ENCODE results near the gene PTPN9.

The PTPN9 gene

DNA sequence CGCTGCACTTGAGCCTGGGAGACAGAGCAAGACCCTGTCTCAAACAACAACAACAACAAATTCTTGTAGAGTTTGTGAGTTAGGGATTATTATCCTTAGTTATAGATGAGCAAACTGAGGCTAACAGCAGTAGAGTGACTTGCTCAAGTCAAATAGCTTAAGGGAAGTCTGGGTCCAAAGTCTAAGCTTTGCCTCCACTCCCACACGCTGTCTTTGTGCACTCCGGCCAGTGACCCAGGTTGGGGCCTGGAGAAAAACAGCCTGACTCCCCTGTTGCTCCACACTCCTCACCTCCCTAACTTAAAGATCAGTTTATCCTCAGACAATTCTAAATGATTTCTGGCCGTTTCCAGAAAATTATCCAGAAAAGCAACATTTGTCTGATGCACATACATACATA is 118.5 kb downstream of the PTPN9 start:
- in situ Hi-C loops (cut with MboI; ENCODE audit: low sequenced_read_pairs, unreplicated experiment) = no loop called here
- no peak for DNase-seq (ENCODE audit: low spot score)
- TF ChIP-seq, protein P1, sequence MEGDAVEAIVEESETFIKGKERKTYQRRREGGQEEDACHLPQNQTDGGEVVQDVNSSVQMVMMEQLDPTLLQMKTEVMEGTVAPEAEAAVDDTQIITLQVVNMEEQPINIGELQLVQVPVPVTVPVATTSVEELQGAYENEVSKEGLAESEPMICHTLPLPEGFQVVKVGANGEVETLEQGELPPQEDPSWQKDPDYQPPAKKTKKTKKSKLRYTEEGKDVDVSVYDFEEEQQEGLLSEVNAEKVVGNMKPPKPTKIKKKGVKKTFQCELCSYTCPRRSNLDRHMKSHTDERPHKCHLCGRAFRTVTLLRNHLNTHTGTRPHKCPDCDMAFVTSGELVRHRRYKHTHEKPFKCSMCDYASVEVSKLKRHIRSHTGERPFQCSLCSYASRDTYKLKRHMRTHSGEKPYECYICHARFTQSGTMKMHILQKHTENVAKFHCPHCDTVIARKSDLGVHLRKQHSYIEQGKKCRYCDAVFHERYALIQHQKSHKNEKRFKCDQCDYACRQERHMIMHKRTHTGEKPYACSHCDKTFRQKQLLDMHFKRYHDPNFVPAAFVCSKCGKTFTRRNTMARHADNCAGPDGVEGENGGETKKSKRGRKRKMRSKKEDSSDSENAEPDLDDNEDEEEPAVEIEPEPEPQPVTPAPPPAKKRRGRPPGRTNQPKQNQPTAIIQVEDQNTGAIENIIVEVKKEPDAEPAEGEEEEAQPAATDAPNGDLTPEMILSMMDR (IDR thresholded peaks at IDR 0.05; ENCODE audit: borderline replicate concordance, control extremely low read depth, extremely low read depth, insufficient read depth, missing control alignments) = no peak

DNA sequence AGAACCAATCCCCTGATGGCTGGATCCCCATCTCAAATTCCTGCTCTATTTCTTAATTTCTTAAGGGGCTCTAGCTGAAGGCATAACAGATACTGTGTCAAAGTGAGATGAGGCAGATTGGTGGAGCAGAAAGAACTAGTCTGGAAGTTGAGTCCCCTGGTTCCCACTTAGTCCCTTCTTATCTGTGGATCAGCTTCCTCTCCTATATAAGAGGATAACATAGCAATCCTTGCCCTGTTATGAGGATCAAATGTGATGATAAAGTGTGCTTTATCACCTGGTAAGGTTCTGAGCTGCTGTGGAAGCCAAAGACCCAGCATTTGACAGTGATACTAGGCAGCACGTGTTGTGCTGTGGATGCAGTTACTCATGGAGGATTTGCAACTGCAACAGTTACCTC is 119.5 kb downstream of the PTPN9 start:
- no peak for DNase-seq (ENCODE audit: low spot score)
- TF ChIP-seq, protein P1 (IDR thresholded peaks at IDR 0.05; ENCODE audit: borderline replicate concordance, control extremely low read depth, extremely low read depth, insufficient read depth, missing control alignments) = no peak
- in situ Hi-C loops (cut with MboI; ENCODE audit: low sequenced_read_pairs, unreplicated experiment) = no loop called here

DNA sequence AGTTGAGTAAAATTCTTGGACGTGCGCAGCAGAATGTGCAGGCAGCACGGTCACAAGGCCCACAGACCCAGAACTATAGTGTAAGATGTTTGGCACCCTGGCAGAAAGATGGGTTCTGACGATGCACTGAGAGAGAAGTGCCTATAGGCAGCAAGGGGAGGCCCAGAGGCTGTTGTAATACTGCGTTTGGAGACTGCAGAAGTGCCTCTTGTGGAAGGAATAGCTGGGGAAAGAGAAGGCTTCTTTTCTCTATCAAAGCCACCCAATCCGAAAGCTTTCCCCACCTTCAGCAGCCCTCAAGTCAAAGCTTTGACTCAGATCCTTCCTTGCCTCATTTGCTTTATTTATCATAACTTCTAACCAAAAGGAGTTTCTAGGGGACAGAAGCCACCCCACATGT is 122.4 kb downstream of the PTPN9 start:
- in situ Hi-C loops (cut with MboI; ENCODE audit: low sequenced_read_pairs, unreplicated experiment) = no loop called here
- TF ChIP-seq, protein P1 (IDR thresholded peaks at IDR 0.05; ENCODE audit: borderline replicate concordance, control extremely low read depth, extremely low read depth, insufficient read depth, missing control alignments) = no peak
- no peak for DNase-seq (ENCODE audit: low spot score)

DNA sequence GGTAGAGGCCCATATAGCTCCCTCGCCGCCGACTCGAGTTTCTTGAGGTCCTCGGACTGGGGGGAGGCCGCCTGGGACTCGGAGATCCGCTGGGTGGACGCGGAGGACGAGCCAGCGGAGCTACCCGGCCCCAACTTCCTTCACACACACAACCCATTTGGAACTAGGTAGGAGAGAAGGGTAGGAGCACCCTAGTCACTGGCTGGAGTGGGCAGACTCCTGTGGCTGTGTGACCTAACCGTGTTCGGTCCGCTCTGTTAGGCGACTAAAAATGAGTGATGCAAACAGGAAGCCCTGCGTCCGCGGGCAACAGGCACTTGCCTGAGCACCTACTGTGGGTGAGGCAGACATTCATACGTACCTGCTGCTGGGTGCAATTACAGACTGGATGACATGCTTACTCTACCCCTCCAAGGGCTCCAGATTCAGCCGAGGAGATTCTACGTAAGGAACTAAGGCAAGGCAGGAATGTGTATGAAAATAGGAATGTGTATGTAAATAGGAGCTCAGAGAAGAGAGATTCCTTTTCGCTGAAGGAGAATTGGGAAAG is 123.1 kb downstream of the PTPN9 start:
- TF ChIP-seq, protein P1 (IDR thresholded peaks at IDR 0.05; ENCODE audit: borderline replicate concordance, control extremely low read depth, extremely low read depth, insufficient read depth, missing control alignments) = no peak
- in situ Hi-C loops (cut with MboI; ENCODE audit: low sequenced_read_pairs, unreplicated experiment) = no loop called here
- peak; percentile 56 for DNase-seq (ENCODE audit: low spot score)

DNA sequence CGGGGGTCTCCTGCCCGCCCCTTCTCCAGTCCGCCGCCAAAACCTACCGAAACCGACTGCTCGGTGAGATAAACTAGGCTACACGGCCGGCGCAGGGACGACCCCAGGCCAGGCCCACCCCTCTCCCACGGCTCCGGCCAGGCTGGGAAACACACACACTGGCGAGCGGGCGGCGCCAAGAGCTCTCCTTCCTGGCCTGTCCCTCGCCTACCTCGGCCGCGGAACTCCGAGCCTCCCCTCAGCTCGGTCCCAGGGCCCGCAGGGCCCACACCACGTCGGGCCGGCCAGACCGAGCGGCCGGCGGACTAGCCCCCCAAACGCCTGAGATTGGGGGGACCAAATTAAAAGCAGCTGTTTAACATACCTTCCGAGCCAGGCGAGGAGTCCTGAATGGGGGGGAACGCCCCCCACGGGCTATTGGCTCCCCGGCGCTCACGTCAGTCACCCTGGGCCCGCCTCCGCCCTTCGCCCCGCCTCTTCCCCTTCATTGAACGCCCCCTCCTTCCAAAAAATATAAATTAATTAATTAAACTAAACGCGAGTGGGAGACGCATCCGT is 123.6 kb downstream of the PTPN9 start:
- TF ChIP-seq, protein P1 (IDR thresholded peaks at IDR 0.05; ENCODE audit: borderline replicate concordance, control extremely low read depth, extremely low read depth, insufficient read depth, missing control alignments) = no peak
- in situ Hi-C loops (cut with MboI; ENCODE audit: low sequenced_read_pairs, unreplicated experiment) = no loop called here
- DNase-seq (ENCODE audit: low spot score) = peak; percentile 90

DNA sequence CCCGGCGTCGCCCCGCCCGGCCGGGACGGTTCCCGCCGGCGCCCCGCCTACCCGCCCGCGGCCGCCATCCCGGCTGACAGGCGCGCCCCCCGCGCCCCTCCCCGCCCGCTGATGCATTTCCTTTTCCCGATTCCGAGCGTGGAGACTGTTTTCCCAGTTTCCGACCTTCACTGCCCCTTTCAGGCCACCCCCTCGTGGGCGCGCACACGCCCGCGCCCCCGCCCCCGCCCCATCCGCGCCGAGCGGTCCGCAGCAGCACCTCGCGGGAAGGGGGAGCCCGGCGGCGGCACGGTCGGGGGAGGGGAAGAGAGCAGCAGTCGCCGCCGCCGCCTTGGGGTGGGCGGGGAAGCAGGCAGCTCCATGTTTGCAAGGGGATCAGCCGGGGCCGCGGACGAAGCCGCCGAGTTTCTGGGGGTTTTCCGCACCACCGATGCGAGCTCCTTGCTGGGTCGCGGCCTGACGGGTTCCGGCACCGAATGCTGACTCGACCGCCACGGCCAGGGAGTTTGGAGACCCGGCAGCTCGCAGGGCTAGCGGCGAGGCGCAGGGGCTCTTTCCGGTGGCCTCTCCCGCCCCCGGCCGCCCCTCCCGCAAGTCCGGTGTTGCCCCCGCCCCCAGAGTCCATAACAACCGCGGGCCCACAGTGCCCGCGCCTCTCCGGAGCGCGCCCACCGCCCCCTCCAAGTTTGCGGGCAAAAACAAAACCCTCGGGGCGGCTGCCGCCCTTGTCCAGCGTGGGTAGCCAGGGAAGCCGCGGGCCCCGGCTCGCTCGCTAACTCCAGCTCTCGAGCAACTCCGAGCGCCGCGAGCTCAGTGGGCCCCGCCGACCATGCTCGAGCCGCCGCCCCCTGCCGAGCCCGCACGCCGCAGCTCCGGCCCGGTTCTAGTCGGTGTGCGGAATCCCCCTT is 124.4 kb downstream of the PTPN9 start:
- in situ Hi-C loops (cut with MboI; ENCODE audit: low sequenced_read_pairs, unreplicated experiment) = no loop called here
- TF ChIP-seq, protein P1 (IDR thresholded peaks at IDR 0.05; ENCODE audit: borderline replicate concordance, control extremely low read depth, extremely low read depth, insufficient read depth, missing control alignments) = no peak
- peak; percentile 78 for DNase-seq (ENCODE audit: low spot score)

Measured in GM13976 (cell line).